HG03045 (cell line): Measurements from ENCODE around the gene SGCD.

Experiments used
- ATAC-seq: cut with Tn5 transposase; IDR thresholded peaks from one replicate; pipeline ENCODE4 v1.9.1; 2021; ENCODE audit warnings: mild to moderate bottlenecking, moderate library complexity; ENCODE audit not compliant: unreplicated experiment

SGCD gene

GRCh38 chr5:156451505-156451904 lies 124.5 kb downstream of the SGCD start:
- ATAC-seq, result no peak

- no peak for ATAC-seq
Measured at GRCh38 chr5:156456857-156457256, 129.9 kb downstream of the SGCD start.

DNA sequence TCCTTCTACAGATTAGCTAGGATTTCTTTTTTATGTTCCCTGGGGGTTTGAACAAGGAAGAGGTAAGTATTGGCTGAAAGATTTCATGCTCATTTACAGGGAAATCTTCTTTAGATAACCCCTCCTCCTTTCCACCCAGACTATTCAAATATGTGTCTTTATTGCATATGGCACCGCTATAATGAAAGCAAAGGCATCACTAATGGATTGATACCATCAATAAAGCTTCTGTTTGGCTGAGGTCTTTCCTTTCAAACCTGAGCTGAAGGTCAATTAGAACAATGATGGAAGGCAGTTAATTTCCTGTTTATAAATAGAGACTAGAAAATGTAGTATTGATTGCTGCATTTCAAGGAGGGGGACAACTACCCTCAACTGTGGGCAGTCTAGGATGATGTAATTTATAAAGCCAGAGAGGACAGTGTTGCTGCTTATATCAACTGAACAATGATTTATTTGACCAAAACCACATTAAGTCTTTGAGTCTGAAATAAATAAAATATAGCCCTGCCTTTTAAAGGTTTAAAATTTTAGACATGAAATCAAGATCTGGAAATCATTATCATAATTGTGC lies 132.9 kb downstream of the SGCD start:
- no peak for ATAC-seq

- no peak for ATAC-seq
Measured at GRCh38 chr5:156460471-156460870, 133.5 kb downstream of the SGCD start.

- ATAC-seq, result no peak
Measured at GRCh38 chr5:156466871-156467270, 139.9 kb downstream of the SGCD start.

DNA sequence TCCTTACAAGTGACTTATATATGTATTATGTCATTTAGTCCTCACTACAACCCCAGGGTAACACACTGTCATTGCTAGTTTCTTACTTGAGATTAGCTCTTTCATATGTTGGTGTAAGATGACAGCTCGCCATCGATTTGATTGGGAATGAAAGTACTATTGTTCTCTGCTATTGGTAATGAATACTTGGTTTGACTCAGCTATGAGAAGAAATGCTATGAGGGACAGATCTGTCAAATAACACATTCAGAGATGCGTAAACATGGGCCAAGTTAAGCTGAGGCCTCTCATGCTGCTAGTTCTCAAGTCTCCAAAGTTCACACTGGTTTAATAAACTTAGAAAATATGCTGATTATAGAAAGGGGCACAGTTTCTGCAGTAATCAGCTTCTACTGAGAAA lies 142.7 kb downstream of the SGCD start:
- no peak for ATAC-seq

DNA sequence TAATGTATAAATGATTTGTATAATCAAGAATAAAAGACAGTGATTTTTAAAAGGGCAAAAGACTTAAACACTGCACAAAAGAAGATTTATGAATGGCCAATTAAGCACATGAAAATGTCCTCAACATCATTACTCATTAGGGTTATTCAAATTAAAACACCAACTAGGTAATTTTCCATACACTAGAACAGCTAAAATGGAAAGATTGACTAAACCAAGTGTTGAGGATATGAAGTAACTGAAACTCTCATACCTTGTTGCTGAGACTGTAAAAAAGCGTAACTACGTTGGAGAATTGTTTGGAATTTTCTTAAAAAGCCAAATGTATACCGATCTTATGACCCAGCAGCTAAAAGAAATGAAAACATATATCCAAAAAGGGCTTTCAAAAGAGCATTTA lies 144.9 kb downstream of the SGCD start:
- ATAC-seq, result no peak

DNA sequence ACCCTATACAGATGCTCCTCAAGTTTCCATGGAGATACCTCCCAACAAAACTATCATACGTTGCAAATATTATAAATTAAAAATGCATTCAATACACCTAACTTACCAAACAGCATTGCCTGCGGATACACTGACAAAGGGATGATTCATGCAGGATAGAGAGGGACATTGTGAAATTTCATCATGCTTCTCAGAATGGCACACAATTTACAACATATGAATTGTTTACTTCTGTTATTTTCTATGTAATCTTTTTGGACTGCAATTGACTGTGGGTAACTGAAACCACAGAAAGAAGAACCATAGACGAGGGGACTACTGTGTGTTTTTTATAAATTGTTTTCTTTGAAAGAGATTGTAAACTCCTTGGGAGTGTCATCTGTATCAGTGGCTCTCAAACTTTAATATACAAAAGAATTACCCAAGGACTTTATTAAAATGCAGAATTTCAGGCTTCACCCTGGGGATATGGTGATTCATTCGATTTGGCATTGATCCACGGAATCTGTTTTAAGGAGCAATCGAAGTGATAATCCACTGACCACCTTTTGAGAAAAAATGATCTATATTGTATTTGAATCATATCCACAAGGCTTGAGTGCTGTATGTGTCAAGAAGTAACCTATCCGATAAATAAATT lies 146.4 kb downstream of the SGCD start:
- no peak for ATAC-seq

DNA sequence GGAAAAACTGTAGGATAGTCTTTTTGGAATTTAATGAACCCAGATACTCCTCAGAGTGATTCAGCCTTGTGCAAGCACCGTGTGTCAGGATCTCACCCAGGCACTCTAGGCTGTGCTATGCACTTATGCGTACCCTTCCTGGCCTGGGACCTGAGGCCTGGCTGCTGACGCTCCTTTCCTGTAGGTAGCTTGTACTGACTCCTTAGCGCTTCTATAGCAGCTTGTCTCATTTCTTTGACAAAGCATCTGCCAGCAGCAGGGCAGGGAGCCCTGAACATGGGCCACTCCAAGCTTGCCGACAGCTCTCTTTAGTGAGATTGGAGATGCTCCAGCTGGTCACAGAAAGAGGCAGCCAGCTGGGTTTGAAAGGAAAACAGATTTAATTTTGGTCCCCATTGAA lies 147.3 kb downstream of the SGCD start:
- no peak for ATAC-seq

GRCh38 chr5:156475182-156476157 lies 148.5 kb downstream of the SGCD start:
- no peak for ATAC-seq

- ATAC-seq, result no peak
Measured at GRCh38 chr5:156476158-156476551, 149.2 kb downstream of the SGCD start.

GRCh38 chr5:156476678-156477077 lies 149.7 kb downstream of the SGCD start:
- no peak for ATAC-seq

DNA sequence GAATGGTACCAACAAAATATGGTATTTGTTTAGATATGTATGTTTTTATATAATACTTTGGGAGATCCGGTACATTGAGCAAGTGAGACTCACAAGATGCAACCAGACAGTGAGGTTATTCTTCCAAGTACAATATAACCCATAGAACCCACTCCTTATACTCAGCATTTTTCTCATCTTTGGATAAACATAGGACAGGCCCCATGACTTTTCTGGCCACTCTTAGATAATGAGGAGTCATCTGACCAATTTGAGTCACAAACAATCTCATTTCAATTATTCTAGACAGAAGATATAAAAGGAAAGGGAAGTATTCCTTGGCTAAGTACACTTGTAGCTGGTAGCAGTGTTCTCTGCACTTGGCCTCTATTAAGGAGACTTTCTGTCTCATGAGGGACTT lies 150.2 kb downstream of the SGCD start:
- no peak for ATAC-seq

- no peak for ATAC-seq
Measured at GRCh38 chr5:156479849-156480248, 152.9 kb downstream of the SGCD start.

DNA sequence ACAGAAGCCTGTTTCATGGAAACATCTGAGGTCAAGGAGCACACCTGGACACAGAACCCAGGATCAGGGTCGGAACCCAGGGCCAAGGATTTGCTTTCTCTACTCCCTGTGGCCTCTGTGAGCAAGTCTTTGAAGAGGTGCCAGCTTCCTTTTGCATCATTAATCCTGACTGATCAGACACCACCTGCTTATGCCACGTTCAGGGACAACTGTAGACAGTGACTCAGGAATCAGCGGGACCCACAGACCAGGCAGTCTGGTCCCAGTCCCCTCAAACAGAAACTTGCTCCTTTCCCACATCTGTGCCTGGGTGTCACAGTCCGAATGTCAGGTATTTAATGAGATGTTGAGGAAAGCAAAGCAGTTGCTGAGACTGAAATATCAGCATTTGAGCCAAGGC lies 154.8 kb downstream of the SGCD start:
- ATAC-seq, result no peak

- no peak for ATAC-seq
Measured at GRCh38 chr5:156482818-156483217, 155.9 kb downstream of the SGCD start.

- ATAC-seq, result no peak
Measured at GRCh38 chr5:156486394-156487238, 159.7 kb downstream of the SGCD start.

DNA sequence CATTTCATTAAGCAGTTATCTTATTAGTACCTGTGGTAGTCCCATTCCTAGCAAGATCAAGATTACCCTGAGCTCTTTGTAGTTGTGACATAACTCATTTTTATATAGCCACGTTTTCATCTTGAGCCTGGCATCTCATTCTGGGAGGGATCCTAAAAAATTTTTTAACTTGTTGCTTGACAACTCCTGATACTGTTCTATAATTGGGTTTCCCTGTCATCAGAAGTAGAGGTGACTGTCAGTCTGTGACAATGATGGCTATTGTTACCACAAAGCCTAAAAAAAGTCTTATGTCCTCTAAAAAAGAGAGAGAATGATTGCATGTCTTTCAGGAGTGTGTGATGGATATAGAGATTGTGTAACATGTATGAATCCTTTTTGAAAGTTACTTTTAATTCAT lies 164.8 kb downstream of the SGCD start:
- ATAC-seq, result no peak

DNA sequence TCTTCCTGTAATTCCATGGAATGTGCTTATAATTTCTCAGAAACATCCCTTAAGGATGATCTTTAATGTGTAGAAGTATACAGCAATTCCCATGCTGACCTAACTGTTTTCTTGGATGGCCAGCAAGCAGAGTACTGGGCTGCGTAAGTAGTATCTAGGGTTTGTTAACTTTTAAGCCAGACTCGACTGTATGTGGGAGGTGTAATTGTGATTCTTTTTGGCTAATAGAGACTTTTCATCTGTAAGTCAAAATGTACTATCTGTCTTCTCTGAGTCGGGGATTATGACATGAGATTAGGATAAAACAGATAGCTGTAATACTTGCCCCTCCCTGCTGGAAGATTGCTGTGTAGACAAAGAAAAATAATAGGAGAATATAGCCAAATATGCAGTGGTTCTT lies 169.3 kb downstream of the SGCD start:
- ATAC-seq, result no peak

DNA sequence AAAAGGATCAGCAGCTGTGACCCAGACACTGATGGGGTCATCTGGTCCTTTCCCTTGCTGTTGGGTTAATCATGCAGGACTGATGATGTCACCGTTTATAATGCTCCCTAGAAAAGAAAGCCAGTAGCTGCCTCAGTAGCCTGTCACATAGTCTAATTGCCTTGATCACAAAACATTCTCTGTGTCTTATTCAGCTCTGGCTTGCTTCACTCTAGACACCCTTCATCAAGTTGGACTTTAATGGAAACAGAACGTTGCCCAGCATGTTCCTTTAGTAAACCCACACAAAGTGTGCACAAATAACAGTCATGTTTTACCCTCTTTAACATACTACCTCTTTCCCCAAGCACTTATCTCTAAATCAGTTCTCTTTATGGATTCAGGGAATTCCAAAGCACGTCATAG lies 170.8 kb downstream of the SGCD start:
- no peak for ATAC-seq
